B cell (primary cell): Measurements from ENCODE around the gene N4BP2.

ENCODE experiments used
- CTCF ChIP-seq: fragments of 200-600 bp; IDR thresholded peaks from one replicate; pipeline ENCODE4 v1.8.0; 2022; ENCODE audit warnings: antibody characterized with exemption, mild to moderate bottlenecking
- EZH2 ChIP-seq: IDR thresholded peaks from 2 replicates; pipeline ENCODE4 v1.6.1; 2012; ENCODE audit warnings: borderline replicate concordance, low read depth, mild to moderate bottlenecking, moderate library complexity, low read length; ENCODE audit not compliant: insufficient read depth, poor library complexity, severe bottlenecking

DNA sequence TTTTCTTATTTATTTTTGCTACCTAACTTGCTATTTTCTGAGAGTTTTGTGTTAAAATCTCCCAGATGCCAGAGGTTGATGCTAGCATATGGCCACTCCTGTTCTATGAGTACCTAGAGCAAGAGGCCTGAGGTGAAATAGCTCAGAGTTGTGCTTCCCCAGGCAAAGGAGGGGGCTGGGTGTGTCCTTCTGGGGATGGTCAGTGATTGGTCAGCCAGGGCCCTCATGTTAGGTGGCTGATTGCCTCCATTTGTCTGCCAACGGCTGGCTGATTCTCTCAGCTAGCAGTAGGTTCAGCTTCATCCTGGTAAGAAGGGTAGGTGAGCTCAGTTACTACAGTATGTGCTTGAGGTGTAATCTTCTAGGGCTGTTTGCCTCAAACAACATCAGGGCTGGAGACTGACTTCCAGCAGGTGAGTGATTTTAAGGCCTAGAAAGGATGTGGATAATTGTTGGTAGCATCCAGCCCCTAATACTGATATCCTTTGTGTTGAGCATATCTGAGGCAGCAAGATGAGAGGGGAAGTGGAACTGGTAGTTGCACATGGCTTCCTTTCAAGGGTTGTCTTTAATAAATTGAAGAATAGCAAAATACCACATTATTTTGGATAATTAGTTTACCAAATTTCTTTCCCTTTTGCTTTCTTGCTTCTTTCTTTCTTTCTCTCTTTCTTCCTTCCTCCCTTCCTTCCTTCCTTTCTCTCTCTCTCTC lies 77.7 kb downstream of the N4BP2 start:
- TF ChIP-seq CTCF (no peak), EZH2 (no peak)
